Natural killer cell (primary cell): ENCODE measurements around the gene CAP2. TPM values are rescaled to one million over a fixed set of nuclear protein-coding genes. Genes with fewer than 3 reads are reported as not detected.
"Not testable (repeated sequence)": the region's sequence is repeated elsewhere in the genome, so short reads cannot be mapped to it uniquely, and the experiment has no call there.

ENCODE experiments used
- ATAC-seq, 3 donors: fragments of 150-1000 bp in 2 of 3; fragments of 200-7000 bp in 1 of 3; cut with Tn5 transposase; 1 replicate in 1 of 3; 2 replicates in 2 of 3; pipeline ENCODE4 v1.10.0; 2021; ENCODE audit warnings: mild to moderate bottlenecking in 2 of 3, moderate library complexity in 2 of 3
- DNase-seq, 2 donors: peaks; one replicate each; pipeline versions ENCODE4 v3.0.0 to v3.0.0-alpha.2; 2013 to 2021; ENCODE audit warnings: mixed read lengths in 1 of 2
- H3K27ac ChIP-seq: one replicate; pipeline ENCODE4 v1.5.1; 2013; ENCODE audit warnings: mild to moderate bottlenecking, low read length
- H3K27me3 ChIP-seq: one replicate; pipeline ENCODE4 v1.6.1; 2013; ENCODE audit warnings: low read length; ENCODE audit not compliant: control insufficient read depth, insufficient read depth
- H3K36me3 ChIP-seq: one replicate; pipeline ENCODE4 v1.6.1; 2013; ENCODE audit warnings: low read length; ENCODE audit not compliant: control insufficient read depth, insufficient read depth
- H3K4me1 ChIP-seq: one replicate; pipeline ENCODE4 v1.6.1; 2013; ENCODE audit warnings: low read length; ENCODE audit not compliant: control insufficient read depth, insufficient read depth
- H3K4me3 ChIP-seq: one replicate; pipeline ENCODE4 v1.5.1; 2013; ENCODE audit warnings: low read length
- H3K9me3 ChIP-seq: one replicate; pipeline ENCODE4 v1.6.1; 2013; ENCODE audit warnings: low read length; ENCODE audit not compliant: control insufficient read depth, insufficient read depth
- H3K27ac Mint-ChIP-seq, 2 donors: one replicate each; pipeline ENCODE4 v1.8.0; 2022; ENCODE audit warnings: mild to moderate bottlenecking in 2 of 2, mixed read lengths in 2 of 2, moderate library complexity in 1 of 2
- H3K27me3 Mint-ChIP-seq, 2 donors: one replicate each; pipeline ENCODE4 v1.8.0; 2022; ENCODE audit warnings: low read depth in 2 of 2, mixed read lengths in 2 of 2
- H3K36me3 Mint-ChIP-seq: one replicate; pipeline ENCODE4 v1.8.0; 2022; ENCODE audit warnings: mixed read lengths
- H3K4me1 Mint-ChIP-seq, 2 donors: one replicate each; pipeline ENCODE4 v1.8.0; 2022; ENCODE audit warnings: mixed read lengths in 2 of 2
- H3K4me3 Mint-ChIP-seq: one replicate; pipeline ENCODE4 v1.8.0; 2022; ENCODE audit warnings: mild to moderate bottlenecking, moderate library complexity, mixed read lengths
- H3K9me3 Mint-ChIP-seq, 2 donors: one replicate each; pipeline ENCODE4 v1.8.0; 2022; ENCODE audit warnings: mixed read lengths in 2 of 2
- CTCF ChIP-seq: fragments of 200-600 bp; IDR thresholded peaks from one replicate; pipeline ENCODE4 v1.8.0; 2022; ENCODE audit warnings: antibody characterized with exemption
- WGBS: methylation state at CpG from one replicate; pipeline ENCODE4 v1.1.7; 2013; ENCODE audit warnings: missing lambda C conversion rate; ENCODE audit not compliant: insufficient coverage; 5-methylcytosine and 5-hydroxymethylcytosine counted together
- intact Hi-C: fragments of 100-400 bp; cut with micrococcal nuclease; formaldehyde crosslinking; loops from one replicate; pipeline ENCODE4 v1.14.2; 2022
- total RNA-seq, 4 donors: library from RNA; stranded (reverse); fragments of 120-200 nt in 1 of 4; gene quantifications; one replicate each; pipeline versions ENCODE4 v1.2.3 to v1.2.4, GENCODE V29; 2013 to 2022

CAP2 gene
- total RNA-seq, 3 donors from 2014 or later (not counting 1 experiment from before 2014, with no cell fraction given), result not detected

GRCh38 chr6:17393892-17394631 lies 667 bp downstream of the CAP2 start:
- DNase-seq (no peak), ATAC-seq (peak in 1 of 3 donors; percentile 48)
- TF ChIP-seq CTCF, result no peak
- no peaks in the 10 kb centered on the region for H3K36me3 ChIP-seq
- Mint-ChIP-seq H3K27ac (no peak overlapping the region), H3K36me3 (no peaks in the 10 kb centered on the region), H3K9me3 (no peaks in the 10 kb centered on the region), H3K4me3 (peak overlapping the region; percentile 65), H3K4me1 (no peaks in the 10 kb centered on the region), H3K27me3 (peaks cover 36 to 51% of the 10 kb centered on the region in 2 donors)
- H3K27ac ChIP-seq, result no peak overlapping the region
- 3% methylated on average over 55 of the region's 55 CpGs for WGBS
- intact Hi-C loops, result no loop called here
- H3K4me1 ChIP-seq, result no peaks in the 10 kb centered on the region
- no peak overlapping the region for H3K4me3 ChIP-seq
- peaks cover 19% of the 10 kb centered on the region for H3K27me3 ChIP-seq
- H3K9me3 ChIP-seq, result no peaks in the 10 kb centered on the region

- H3K36me3 ChIP-seq, result no peaks in the 10 kb centered on the region
- no peak overlapping the region for H3K4me3 ChIP-seq
- no peaks in the 10 kb centered on the region for H3K4me1 Mint-ChIP-seq
- H3K27me3 Mint-ChIP-seq, result peaks cover 36 to 53% of the 10 kb centered on the region in 2 donors
- DNase-seq (no peak), ATAC-seq (no peak)
- intact Hi-C loops, result no loop called here
- WGBS, result 50% methylated on average over 1 of the region's 1 CpG
- TF ChIP-seq CTCF, result no peak
- no peaks in the 10 kb centered on the region for H3K4me1 ChIP-seq
- no peaks in the 10 kb centered on the region for H3K9me3 ChIP-seq
- H3K9me3 Mint-ChIP-seq, result no peaks in the 10 kb centered on the region
- H3K27ac Mint-ChIP-seq, result no peak overlapping the region
- no peak overlapping the region for H3K27ac ChIP-seq
- H3K27me3 ChIP-seq, result peaks cover 19% of the 10 kb centered on the region
- H3K4me3 Mint-ChIP-seq, result no peak overlapping the region
- H3K36me3 Mint-ChIP-seq, result no peaks in the 10 kb centered on the region
Observed at GRCh38 chr6:17395112-17395511, 1.7 kb downstream of the CAP2 start.

- no peak for ATAC-seq
- Mint-ChIP-seq H3K27ac (no peak overlapping the region), H3K4me1 (no peaks in the 10 kb centered on the region), H3K9me3 (no peaks in the 10 kb centered on the region), H3K27me3 (peaks cover 30 to 43% of the 10 kb centered on the region in 2 donors), H3K4me3 (no peak overlapping the region), H3K36me3 (no peaks in the 10 kb centered on the region)
- Histone ChIP-seq H3K9me3 (no peaks in the 10 kb centered on the region), H3K27ac (no peak overlapping the region), H3K4me3 (no peak overlapping the region), H3K4me1 (no peaks in the 10 kb centered on the region), H3K27me3 (peaks cover 19% of the 10 kb centered on the region), H3K36me3 (no peaks in the 10 kb centered on the region)
- no peak for DNase-seq
- intact Hi-C loops, result no loop called here
- 95% methylated on average over 3 of the region's 3 CpGs for WGBS
- TF ChIP-seq CTCF, result no peak
Observed at GRCh38 chr6:17396256-17396655, 2.9 kb downstream of the CAP2 start.

GRCh38 chr6:17397764-17398194 lies 4.4 kb downstream of the CAP2 start:
- peaks cover 24 to 37% of the 10 kb centered on the region in 2 donors for H3K27me3 Mint-ChIP-seq
- no peaks in the 10 kb centered on the region for H3K9me3 Mint-ChIP-seq
- no peak overlapping the region for H3K27ac ChIP-seq
- no CpG with 5 or more reads among the region's 3 CpGs for WGBS
- H3K4me1 ChIP-seq, result no peaks in the 10 kb centered on the region
- H3K27me3 ChIP-seq, result peaks cover 19% of the 10 kb centered on the region
- intact Hi-C loops, result no loop called here
- no peak overlapping the region for H3K27ac Mint-ChIP-seq
- no peaks in the 10 kb centered on the region for H3K9me3 ChIP-seq
- H3K4me1 Mint-ChIP-seq, result no peaks in the 10 kb centered on the region
- H3K4me3 ChIP-seq, result no peak overlapping the region
- ATAC-seq (no peak), DNase-seq (no peak)
- no peaks in the 10 kb centered on the region for H3K36me3 ChIP-seq
- H3K36me3 Mint-ChIP-seq, result no peaks in the 10 kb centered on the region
- no peak overlapping the region for H3K4me3 Mint-ChIP-seq
- no peak for TF ChIP-seq CTCF

- H3K9me3 ChIP-seq, H3K4me3 ChIP-seq, H3K27ac Mint-ChIP-seq, H3K4me1 ChIP-seq, H3K9me3 Mint-ChIP-seq, H3K27me3 ChIP-seq, H3K27ac ChIP-seq, H3K4me1 Mint-ChIP-seq, H3K36me3 ChIP-seq, H3K36me3 Mint-ChIP-seq, DNase-seq, H3K4me3 Mint-ChIP-seq, intact Hi-C loops, ATAC-seq: not testable (repeated sequence)
- 91% methylated on average over 6 of the region's 7 CpGs for WGBS
- H3K27me3 Mint-ChIP-seq, result peaks cover 10 to 16% of the 10 kb centered on the region in 2 donors
Observed at GRCh38 chr6:17405181-17405943, 12.0 kb downstream of the CAP2 start.
